ENCODE measurements around the gene ALCAM. TPM values are rescaled to one million over a fixed set of nuclear protein-coding genes. Genes with fewer than 3 reads are reported as not detected.

The ALCAM gene
- polyA plus RNA-seq, 1 of the 3 experiments (the other 2 are of a cell fraction) = 58.3 TPM

DNA sequence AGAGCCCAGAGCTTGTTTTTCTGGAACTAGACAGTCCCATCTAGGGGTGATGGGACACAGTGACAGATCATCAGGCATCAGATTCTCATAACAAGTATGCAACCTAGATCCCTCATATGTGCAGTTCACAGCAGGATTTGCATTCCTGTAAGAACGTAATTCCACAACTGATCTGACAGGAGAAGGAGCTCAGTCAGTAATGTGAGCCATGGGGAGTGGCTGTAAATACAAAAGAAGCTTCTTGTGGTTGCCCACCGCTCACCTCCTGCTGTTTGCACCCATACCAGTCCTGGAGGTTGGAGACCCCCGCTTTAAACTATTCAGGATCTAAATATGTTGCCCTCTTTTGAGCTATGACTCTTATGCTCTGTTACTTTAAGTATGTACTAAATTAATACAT is 167.3 kb downstream of the ALCAM start:
- ChIA-PET POLR2A (no interaction called here), CTCF (interaction anchor here (0.8 kb wide), 1 partner anchor 17 kb away, joined by 3 read pairs; no protein-coding TSS in a partner anchor)
- no peak overlapping the region; a peak in 1 of 4 replicates for H3K27ac ChIP-seq (ENCODE audit: low read depth in 2 of 2, low read length in 1 of 2)

More for the DNA sequence above, 167.3 kb downstream of the ALCAM start:
- Histone ChIP-seq H3K4me1 (ENCODE audit: control insufficient read depth in 1 of 2, insufficient read depth in 2 of 2, low read depth in 1 of 2, low read length in 1 of 2) (peaks cover 6 to 11% of the 10 kb centered on the region in 2 experiments; a peak in 3 of 4 replicates), H3K9ac (no peak overlapping the region), H3K9me3 (no peaks in the 10 kb centered on the region; the same call in 1 of the 2 replicates), H4K20me1 (ENCODE audit: insufficient read depth) (no peaks in the 10 kb centered on the region), H2AFZ (ENCODE audit: low read depth) (no peak overlapping the region), H3K9me2 (no peaks in the 10 kb centered on the region), H3K4me3 (ENCODE audit: low read depth in 2 of 2, low read length in 1 of 2) (no peak overlapping the region), H3K4me2 (no peak overlapping the region), H3F3A (replicated peaks; ENCODE audit: insufficient read depth) (peaks cover 11% of the 10 kb centered on the region), H3K27me3 (ENCODE audit: insufficient read depth) (no peaks in the 10 kb centered on the region), H3K36me3 (replicated peaks in 1 of 2; ENCODE audit: control insufficient read depth in 1 of 2, insufficient read depth in 2 of 2, low read length in 1 of 2) (peaks cover 26 to 65% of the 10 kb centered on the region in 2 experiments), H3K79me2 (ENCODE audit: insufficient read depth) (peaks cover 13% of the 10 kb centered on the region; the same call in 1 of the 2 replicates)
- DNase-seq = no peak
- 82% methylated on average over 3 of the region's 3 CpGs for WGBS (ENCODE audit: low lambda C conversion rate)
- no peak for TF ChIP-seq FOSL2 (IDR thresholded peaks at IDR 0.05; ENCODE audit: borderline replicate concordance, low read depth)
- TF ChIP-seq SIN3A (IDR thresholded peaks at IDR 0.05; ENCODE audit: borderline replicate concordance, low read depth, low read length) = no peak
- TF ChIP-seq NRF1 (IDR thresholded peaks at IDR 0.05; ENCODE audit: low read depth, low read length) = no peak
- TF ChIP-seq ELF1 (IDR thresholded peaks at IDR 0.05) = no peak
- TF ChIP-seq TAF1 (IDR thresholded peaks at IDR 0.05; ENCODE audit: borderline replicate concordance, low read depth, low read length) = no peak
- no peak for TF ChIP-seq EP300 (IDR thresholded peaks at IDR 0.05; ENCODE audit: borderline replicate concordance in 1 of 2, low read depth in 1 of 2, low read length in 1 of 2)
- TF ChIP-seq, protein P1, sequence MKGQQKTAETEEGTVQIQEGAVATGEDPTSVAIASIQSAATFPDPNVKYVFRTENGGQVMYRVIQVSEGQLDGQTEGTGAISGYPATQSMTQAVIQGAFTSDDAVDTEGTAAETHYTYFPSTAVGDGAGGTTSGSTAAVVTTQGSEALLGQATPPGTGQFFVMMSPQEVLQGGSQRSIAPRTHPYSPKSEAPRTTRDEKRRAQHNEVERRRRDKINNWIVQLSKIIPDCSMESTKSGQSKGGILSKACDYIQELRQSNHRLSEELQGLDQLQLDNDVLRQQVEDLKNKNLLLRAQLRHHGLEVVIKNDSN (IDR thresholded peaks at IDR 0.05; ENCODE audit: borderline replicate concordance, low read depth) = no peak
- TF ChIP-seq, protein P2, sequence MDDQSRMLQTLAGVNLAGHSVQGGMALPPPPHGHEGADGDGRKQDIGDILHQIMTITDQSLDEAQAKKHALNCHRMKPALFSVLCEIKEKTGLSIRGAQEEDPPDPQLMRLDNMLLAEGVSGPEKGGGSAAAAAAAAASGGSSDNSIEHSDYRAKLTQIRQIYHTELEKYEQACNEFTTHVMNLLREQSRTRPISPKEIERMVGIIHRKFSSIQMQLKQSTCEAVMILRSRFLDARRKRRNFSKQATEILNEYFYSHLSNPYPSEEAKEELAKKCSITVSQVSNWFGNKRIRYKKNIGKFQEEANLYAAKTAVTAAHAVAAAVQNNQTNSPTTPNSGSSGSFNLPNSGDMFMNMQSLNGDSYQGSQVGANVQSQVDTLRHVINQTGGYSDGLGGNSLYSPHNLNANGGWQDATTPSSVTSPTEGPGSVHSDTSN (IDR thresholded peaks at IDR 0.05) = no peak
- TF ChIP-seq MEF2A (IDR thresholded peaks at IDR 0.05; ENCODE audit: borderline replicate concordance, low read depth) = no peak
- no peak for TF ChIP-seq GABPA (IDR thresholded peaks at IDR 0.05; ENCODE audit: low read depth)
- TF ChIP-seq EZH2phosphoT487 (IDR thresholded peaks at IDR 0.05; ENCODE audit: borderline replicate concordance, low read depth) = no peak
- TF ChIP-seq SMC3 (IDR thresholded peaks at IDR 0.05; ENCODE audit: low read depth, low read length) = no peak
- no peak for TF ChIP-seq GATA2 (CRISPR knock-in tag; IDR thresholded peaks at IDR 0.05)
- no peak for TF ChIP-seq JUND (IDR thresholded peaks at IDR 0.05)
- no peak for TF ChIP-seq YY1 (IDR thresholded peaks at IDR 0.05; ENCODE audit: low read depth)
- no peak for TF ChIP-seq RAD21 (IDR thresholded peaks at IDR 0.05; ENCODE audit: low read length)
- TF ChIP-seq, protein P3, sequence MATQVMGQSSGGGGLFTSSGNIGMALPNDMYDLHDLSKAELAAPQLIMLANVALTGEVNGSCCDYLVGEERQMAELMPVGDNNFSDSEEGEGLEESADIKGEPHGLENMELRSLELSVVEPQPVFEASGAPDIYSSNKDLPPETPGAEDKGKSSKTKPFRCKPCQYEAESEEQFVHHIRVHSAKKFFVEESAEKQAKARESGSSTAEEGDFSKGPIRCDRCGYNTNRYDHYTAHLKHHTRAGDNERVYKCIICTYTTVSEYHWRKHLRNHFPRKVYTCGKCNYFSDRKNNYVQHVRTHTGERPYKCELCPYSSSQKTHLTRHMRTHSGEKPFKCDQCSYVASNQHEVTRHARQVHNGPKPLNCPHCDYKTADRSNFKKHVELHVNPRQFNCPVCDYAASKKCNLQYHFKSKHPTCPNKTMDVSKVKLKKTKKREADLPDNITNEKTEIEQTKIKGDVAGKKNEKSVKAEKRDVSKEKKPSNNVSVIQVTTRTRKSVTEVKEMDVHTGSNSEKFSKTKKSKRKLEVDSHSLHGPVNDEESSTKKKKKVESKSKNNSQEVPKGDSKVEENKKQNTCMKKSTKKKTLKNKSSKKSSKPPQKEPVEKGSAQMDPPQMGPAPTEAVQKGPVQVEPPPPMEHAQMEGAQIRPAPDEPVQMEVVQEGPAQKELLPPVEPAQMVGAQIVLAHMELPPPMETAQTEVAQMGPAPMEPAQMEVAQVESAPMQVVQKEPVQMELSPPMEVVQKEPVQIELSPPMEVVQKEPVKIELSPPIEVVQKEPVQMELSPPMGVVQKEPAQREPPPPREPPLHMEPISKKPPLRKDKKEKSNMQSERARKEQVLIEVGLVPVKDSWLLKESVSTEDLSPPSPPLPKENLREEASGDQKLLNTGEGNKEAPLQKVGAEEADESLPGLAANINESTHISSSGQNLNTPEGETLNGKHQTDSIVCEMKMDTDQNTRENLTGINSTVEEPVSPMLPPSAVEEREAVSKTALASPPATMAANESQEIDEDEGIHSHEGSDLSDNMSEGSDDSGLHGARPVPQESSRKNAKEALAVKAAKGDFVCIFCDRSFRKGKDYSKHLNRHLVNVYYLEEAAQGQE (IDR thresholded peaks at IDR 0.05; ENCODE audit: low read depth, low read length) = no peak
- no peak for TF ChIP-seq FOXJ3 (CRISPR knock-in tag; IDR thresholded peaks at IDR 0.05)
- no peak for TF ChIP-seq TCF12 (IDR thresholded peaks at IDR 0.05)
- no peak for TF ChIP-seq MXI1 (IDR thresholded peaks at IDR 0.05; ENCODE audit: low read depth, low read length)

All from SK-N-SH (cell line).